Measurements from ENCODE around the gene ADORA1. TPM values are rescaled to one million over a fixed set of nuclear protein-coding genes. Genes with fewer than 3 reads are reported as not detected.

Gene ADORA1
- total RNA-seq, 3 donors from 2014 or later = 0.53 to 1.3 (median 0.78) TPM

DNA sequence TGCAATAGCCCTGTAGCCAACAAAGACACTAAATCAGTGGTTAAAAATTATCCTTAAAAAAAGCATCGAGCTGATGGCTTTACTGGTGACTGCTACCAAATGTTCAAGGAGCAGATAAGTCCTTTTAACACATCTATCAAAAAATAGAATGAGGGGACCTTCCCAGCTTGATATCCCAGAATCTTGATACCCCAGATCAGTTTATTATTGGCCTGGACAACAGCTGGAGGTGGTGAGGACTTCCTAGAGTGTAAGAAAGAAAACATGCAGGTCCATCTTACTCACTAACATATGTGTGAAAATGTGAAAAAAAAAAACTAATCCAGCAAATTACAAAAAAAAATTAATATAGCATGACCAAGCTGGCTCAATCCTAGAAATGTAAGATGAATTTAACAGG, 80.7 kb downstream of the ADORA1 start:
- ATAC-seq (no peak), DNase-seq (no peak)
- Histone ChIP-seq H3K36me3 (ENCODE audit: low read depth) (no peaks in the 10 kb centered on the region), H3K4me1 (ENCODE audit: low read depth) (no peaks in the 10 kb centered on the region), H3K9me3 (no peaks in the 10 kb centered on the region), H3K4me3 (no peak overlapping the region)
- intact Hi-C loops (cut with DNase I, micrococcal nuclease) = no loop called here
- TF ChIP-seq CTCF (IDR thresholded peaks at IDR 0.05) = no peak

- DNase-seq (no peak), ATAC-seq (no peak)
- Histone ChIP-seq H3K4me3 (no peak overlapping the region), H3K36me3 (ENCODE audit: low read depth) (no peaks in the 10 kb centered on the region), H3K4me1 (ENCODE audit: low read depth) (no peaks in the 10 kb centered on the region), H3K9me3 (no peaks in the 10 kb centered on the region)
- no peak for TF ChIP-seq CTCF (IDR thresholded peaks at IDR 0.05)
- intact Hi-C loops (cut with DNase I, micrococcal nuclease) = no loop called here
Measured at GRCh38 chr1:203210350-203210749, 82.8 kb downstream of the ADORA1 start.

DNA sequence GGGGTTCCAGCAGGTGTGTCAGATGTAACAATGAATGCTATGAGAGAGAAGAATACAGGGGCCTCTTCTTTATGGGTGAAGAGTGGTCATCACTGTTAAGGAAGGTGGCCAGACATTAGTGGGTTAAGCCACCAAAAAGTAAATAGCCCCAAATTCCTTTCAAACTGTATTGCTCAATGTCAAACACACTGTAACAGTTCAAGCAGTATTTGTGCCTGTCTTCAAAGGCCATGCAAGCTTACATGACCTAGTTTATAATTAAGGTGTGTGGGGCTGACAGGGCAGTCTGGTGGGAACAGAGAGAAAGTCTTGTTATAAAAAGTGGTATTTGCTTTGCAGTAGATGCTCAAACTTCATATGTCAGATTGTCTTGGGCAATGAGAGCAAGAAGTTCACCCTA, 83.5 kb downstream of the ADORA1 start:
- Histone ChIP-seq H3K4me1 (ENCODE audit: low read depth) (no peaks in the 10 kb centered on the region), H3K4me3 (no peak overlapping the region), H3K36me3 (ENCODE audit: low read depth) (no peaks in the 10 kb centered on the region), H3K9me3 (no peaks in the 10 kb centered on the region)
- no peak for TF ChIP-seq CTCF (IDR thresholded peaks at IDR 0.05)
- ATAC-seq = no peak
- intact Hi-C loops (cut with DNase I, micrococcal nuclease) = no loop called here
- no peak for DNase-seq

DNA sequence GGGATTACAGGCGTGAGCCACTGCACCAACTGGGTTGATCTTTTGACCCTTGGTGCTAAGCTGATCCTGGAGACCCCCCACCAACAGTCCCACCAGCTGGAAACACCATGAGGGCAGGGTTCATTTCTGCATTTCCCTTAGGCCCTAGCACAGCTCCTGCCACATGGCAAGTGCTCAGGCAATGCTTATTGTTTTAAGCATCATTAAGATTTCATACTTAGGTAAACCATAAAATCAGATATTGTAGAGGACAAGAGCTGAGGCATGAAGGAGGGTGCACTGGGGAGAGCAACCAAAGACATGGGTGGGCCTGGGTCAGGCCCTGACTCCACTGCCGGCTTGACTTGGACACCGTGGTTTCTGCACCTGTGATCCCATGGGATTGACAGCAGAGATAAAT, 84.3 kb downstream of the ADORA1 start:
- Histone ChIP-seq H3K36me3 (ENCODE audit: low read depth) (no peaks in the 10 kb centered on the region), H3K4me3 (no peak overlapping the region), H3K4me1 (ENCODE audit: low read depth) (no peaks in the 10 kb centered on the region), H3K9me3 (no peaks in the 10 kb centered on the region)
- no peak for ATAC-seq
- no peak for TF ChIP-seq CTCF (IDR thresholded peaks at IDR 0.05)
- DNase-seq = no peak
- intact Hi-C loops (cut with DNase I, micrococcal nuclease) = no loop called here

DNA sequence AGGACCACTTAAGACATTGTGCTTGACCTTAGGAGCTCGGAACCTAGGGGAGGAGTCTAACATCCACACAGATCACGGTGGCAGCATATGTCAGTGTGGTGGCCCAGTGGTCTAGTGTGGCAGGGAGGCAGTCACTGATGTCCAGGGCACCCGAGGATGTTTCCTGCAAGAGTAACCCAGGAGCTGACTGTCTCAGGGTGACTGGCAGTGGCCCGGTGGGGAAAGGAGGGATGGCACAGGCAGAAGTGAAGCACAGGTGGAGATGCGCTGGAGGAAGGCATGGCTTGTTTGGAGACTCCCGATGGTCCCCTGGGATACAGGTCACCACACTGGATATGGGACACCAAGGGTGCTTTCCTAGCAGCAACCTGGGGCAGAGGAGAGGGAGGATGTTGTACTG, 85.6 kb downstream of the ADORA1 start:
- no peak for TF ChIP-seq CTCF (IDR thresholded peaks at IDR 0.05)
- no peak overlapping the region for H3K4me3 ChIP-seq
- H3K9me3 ChIP-seq = no peaks in the 10 kb centered on the region
- intact Hi-C loops (cut with DNase I, micrococcal nuclease) = no loop called here
- DNase-seq (no peak), ATAC-seq (no peak)
- H3K36me3 ChIP-seq (ENCODE audit: low read depth) = no peaks in the 10 kb centered on the region
- H3K4me1 ChIP-seq (ENCODE audit: low read depth) = no peaks in the 10 kb centered on the region

DNA sequence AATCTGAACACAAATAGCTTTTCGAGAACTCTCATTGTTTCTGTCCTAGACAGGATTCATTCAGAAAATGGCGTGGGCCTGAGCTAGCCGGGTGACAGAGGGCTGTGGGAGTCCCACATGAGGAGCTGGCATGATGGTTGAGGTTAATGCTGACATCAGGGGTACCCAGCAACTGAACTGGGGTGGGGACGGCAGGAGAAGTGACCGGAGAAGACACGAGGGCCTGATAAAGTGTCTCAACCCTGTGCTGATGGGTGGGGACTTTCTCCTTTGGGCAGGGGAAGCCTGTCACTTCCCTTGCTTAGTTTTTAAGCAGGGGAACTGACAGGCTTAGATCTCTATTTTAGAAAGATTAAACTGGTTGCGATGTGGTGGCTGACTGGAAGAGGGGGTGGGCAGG, 87.3 kb downstream of the ADORA1 start:
- ATAC-seq (no peak), DNase-seq (no peak)
- H3K4me1 ChIP-seq (ENCODE audit: low read depth) = no peaks in the 10 kb centered on the region

More for the DNA sequence above, 87.3 kb downstream of the ADORA1 start:
- TF ChIP-seq CTCF (IDR thresholded peaks at IDR 0.05) = no peak
- H3K4me3 ChIP-seq = no peak overlapping the region
- no peaks in the 10 kb centered on the region for H3K36me3 ChIP-seq (ENCODE audit: low read depth)
- intact Hi-C loops (cut with DNase I, micrococcal nuclease) = loop anchor here (5.0 kb wide), 2 partner anchors 98 to 173 kb away; no protein-coding TSS in a partner anchor
- H3K9me3 ChIP-seq = no peaks in the 10 kb centered on the region
